ENCODE results near the gene FASTKD1. TPM values are rescaled to one million over a fixed set of nuclear protein-coding genes. Genes with fewer than 3 reads are reported as not detected.
"Not testable (repeated sequence)": the region's sequence is repeated elsewhere in the genome, so short reads cannot be mapped to it uniquely, and the experiment has no call there.

Gene FASTKD1, protein sequence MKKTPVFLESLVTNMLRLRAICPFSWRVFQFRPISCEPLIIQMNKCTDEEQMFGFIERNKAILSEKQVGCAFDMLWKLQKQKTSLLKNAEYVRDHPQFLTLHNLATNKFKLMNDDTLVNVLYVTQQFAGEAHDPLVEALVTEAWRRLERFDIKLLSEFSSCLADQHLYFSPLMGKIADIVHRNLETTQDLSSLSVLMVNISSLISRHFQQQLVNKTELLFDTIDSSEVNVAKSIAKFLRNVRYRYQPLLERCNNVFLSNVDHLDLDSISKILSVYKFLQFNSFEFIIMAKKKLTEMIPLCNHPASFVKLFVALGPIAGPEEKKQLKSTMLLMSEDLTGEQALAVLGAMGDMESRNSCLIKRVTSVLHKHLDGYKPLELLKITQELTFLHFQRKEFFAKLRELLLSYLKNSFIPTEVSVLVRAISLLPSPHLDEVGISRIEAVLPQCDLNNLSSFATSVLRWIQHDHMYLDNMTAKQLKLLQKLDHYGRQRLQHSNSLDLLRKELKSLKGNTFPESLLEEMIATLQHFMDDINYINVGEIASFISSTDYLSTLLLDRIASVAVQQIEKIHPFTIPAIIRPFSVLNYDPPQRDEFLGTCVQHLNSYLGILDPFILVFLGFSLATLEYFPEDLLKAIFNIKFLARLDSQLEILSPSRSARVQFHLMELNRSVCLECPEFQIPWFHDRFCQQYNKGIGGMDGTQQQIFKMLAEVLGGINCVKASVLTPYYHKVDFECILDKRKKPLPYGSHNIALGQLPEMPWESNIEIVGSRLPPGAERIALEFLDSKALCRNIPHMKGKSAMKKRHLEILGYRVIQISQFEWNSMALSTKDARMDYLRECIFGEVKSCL
- total RNA-seq = 10 to 100 TPM in 3 of 4 donors, 1 to 10 TPM in 1; 9.4 to 35.9 (median 19.5) TPM

DNA sequence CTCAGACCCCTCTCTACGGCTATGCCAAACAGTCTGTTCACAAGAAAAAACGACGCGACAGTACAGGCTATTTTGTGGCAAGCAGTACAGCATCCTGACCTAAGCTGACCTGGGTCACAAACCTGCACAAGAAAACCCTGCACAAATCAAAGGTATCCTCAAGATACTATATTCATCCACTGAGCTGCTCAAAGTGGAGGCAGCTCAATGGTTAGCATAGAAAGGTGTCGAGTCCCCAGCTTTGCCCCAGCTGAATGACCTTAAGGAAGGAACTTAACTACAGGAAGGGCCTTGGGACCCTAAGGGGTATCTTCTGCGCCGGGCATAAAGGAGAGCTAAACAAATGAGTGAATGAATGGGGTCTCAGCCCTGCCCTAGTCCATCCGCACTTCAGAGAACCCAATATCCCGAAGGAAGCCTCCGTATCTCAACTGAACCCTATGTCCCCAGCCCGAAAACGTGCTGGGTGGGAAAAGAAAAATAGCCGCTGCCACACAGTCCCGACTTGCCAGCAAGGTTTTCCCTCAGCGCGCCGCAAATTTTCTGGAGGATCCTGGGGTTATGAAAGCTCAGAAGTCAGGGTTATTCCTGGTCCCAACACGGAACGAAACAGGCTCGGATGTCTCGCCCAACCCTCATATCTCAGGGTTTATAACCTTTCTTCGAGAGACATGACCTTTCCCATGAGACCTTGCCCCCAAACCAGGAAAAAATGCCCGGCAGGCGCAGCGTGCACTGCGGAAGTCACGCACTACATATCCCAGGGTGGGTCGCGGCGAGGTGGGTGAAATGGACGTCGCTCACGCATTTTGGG, at the start of gene FASTKD1:
FASTKD1 (minus strand) TSS at position 706 of the 814 bp plus-strand sequence. CDS start 1,836 bp downstream, outside the sequence.
- Histone ChIP-seq H3K4me1 (peaks cover 0 to 4% of the 10 kb centered on the region in 2 donors), H3K36me3 (no peaks in the 10 kb centered on the region), H3K27me3 (no peaks in the 10 kb centered on the region), H3K27ac (peak within 1 kb of the TSS; percentile 54 to 59), H3K9me3 (no peaks in the 10 kb centered on the region), H3K4me3 (peak within 1 kb of the TSS; percentile 48 to 66)
- TF ChIP-seq, protein P1, sequence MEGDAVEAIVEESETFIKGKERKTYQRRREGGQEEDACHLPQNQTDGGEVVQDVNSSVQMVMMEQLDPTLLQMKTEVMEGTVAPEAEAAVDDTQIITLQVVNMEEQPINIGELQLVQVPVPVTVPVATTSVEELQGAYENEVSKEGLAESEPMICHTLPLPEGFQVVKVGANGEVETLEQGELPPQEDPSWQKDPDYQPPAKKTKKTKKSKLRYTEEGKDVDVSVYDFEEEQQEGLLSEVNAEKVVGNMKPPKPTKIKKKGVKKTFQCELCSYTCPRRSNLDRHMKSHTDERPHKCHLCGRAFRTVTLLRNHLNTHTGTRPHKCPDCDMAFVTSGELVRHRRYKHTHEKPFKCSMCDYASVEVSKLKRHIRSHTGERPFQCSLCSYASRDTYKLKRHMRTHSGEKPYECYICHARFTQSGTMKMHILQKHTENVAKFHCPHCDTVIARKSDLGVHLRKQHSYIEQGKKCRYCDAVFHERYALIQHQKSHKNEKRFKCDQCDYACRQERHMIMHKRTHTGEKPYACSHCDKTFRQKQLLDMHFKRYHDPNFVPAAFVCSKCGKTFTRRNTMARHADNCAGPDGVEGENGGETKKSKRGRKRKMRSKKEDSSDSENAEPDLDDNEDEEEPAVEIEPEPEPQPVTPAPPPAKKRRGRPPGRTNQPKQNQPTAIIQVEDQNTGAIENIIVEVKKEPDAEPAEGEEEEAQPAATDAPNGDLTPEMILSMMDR (IDR thresholded peaks at IDR 0.05) = peak in 1 of 4 experiments; percentile 16
- peak in 1 of 2 donors; percentile 21 for TF ChIP-seq POLR2A (IDR thresholded peaks at IDR 0.05)
- intact Hi-C loops (cut with DNase I; ENCODE audit: low total_unique reads) = no loop called here
- peak; percentile 81 to 85 for DNase-seq

DNA sequence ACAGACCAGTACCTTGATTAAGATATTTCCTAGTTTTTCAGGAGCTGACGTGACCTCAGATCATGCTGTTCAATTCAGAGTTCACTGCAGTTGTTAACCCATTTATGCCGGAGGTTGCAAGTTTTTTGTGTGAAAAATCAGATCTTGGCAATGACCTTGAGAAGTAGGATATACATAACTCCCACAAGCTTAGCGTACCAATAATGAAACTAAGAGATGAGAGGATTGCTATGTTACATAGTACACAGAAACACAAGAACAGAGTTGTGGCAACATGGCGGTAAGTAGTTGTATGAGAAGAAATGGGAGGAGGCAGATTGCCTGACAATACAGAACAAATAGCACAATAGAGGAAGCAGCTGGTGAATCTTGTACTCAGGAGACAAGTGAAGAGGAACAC, 49.6 kb upstream of the FASTKD1 start:
- Histone ChIP-seq H3K27ac (no peak overlapping the region), H3K4me1 (no peaks in the 10 kb centered on the region), H3K27me3 (no peaks in the 10 kb centered on the region), H3K36me3 (no peaks in the 10 kb centered on the region), H3K9me3 (no peaks in the 10 kb centered on the region), H3K4me3 (no peak overlapping the region)
- DNase-seq = no peak
- no peak for TF ChIP-seq POLR2A (IDR thresholded peaks at IDR 0.05)
- TF ChIP-seq, protein P1 (IDR thresholded peaks at IDR 0.05) = no peak
- intact Hi-C loops (cut with DNase I; ENCODE audit: low total_unique reads) = no loop called here

DNA sequence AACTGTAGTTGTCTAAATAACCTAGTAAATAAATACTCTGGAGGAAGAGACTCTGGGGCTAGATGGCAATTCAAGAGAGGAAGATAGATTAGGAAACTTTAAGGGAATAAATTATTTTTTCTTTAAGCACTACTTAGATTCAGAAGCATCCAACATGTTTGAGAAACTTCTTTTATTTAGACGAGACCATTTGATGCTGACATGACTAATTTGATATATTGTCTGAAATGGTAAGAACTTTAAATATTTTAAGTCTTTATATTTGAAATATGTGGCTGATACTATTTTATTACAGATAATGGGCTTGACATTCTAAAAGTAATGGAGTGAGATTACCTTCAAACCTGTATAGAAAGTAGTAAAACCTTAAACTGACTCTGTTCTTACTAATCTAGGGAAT, 46.8 kb upstream of the FASTKD1 start:
- no peaks in the 10 kb centered on the region for H3K4me1 ChIP-seq
- no peak overlapping the region for H3K27ac ChIP-seq
- H3K27me3 ChIP-seq = no peaks in the 10 kb centered on the region
- intact Hi-C loops (cut with DNase I; ENCODE audit: low total_unique reads) = no loop called here
- no peak for DNase-seq
- no peak overlapping the region for H3K4me3 ChIP-seq
- no peaks in the 10 kb centered on the region for H3K36me3 ChIP-seq
- TF ChIP-seq, protein P1 (IDR thresholded peaks at IDR 0.05) = no peak
- TF ChIP-seq POLR2A (IDR thresholded peaks at IDR 0.05) = no peak
- no peaks in the 10 kb centered on the region for H3K9me3 ChIP-seq

DNA sequence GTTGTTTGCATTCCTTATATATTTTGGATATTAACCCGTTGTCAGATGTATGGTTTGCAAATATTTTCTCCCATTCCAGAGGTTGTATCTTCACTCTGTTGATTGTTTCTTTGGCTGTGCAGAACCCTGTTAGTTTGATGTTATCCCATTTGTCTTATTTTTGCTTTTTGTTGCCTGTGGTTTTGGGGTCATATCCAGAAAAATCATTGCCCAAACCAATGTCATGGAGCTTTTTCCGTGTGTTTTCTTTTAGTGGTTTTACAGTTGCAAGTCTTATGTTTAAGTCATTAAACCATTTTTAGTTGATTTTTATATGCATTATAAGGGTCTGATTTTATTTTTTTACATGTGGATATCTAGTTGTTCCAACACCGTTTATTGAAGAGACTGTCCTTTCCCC, 46.3 kb upstream of the FASTKD1 start:
- no peak for TF ChIP-seq POLR2A (IDR thresholded peaks at IDR 0.05)
- TF ChIP-seq, protein P1 (IDR thresholded peaks at IDR 0.05) = no peak
- Histone ChIP-seq H3K27me3 (no peaks in the 10 kb centered on the region), H3K4me3 (no peak overlapping the region), H3K9me3 (no peaks in the 10 kb centered on the region), H3K4me1 (no peaks in the 10 kb centered on the region), H3K27ac (no peak overlapping the region), H3K36me3 (no peaks in the 10 kb centered on the region)
- intact Hi-C loops (cut with DNase I; ENCODE audit: low total_unique reads) = no loop called here
- DNase-seq = no peak

DNA sequence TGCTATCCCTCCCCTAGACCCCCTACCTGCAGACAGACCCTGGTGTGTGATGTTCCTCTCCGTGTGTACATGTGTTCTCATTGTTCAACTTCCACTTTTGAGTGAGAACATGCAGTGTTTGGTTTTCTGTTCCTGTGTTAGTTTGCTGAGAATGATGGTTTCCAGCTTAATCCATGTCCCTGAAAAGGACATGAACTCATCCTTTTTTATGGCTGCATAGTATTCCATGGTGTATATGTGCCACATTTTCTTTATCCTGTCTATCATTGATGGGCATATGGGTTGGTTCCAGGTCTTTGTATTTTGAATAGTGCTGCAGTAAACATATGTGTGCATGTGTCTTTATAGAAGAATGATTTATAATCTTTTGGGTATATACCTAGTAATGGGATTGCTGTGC, 42.3 kb upstream of the FASTKD1 start:
- H3K27me3 ChIP-seq; H3K4me1 ChIP-seq; DNase-seq; H3K36me3 ChIP-seq; H3K27ac ChIP-seq; H3K4me3 ChIP-seq; intact Hi-C loops (cut with DNase I; ENCODE audit: low total_unique reads); H3K9me3 ChIP-seq: not testable (repeated sequence)
